SW 1271 (cell line): ENCODE results near the gene MEIOB.
A peak's percentile ranks its signal among the peaks of the same experiment; 100 is the strongest.
"Not testable (repeated sequence)": the region's sequence is repeated elsewhere in the genome, so short reads cannot be mapped to it uniquely, and the experiment has no call there.

Experiments
- DNase-seq, 2 experiments: peaks; one replicate each; lab custom pipeline; 2025; lab: John Stamatoyannopoulos, UW

The MEIOB gene

DNA sequence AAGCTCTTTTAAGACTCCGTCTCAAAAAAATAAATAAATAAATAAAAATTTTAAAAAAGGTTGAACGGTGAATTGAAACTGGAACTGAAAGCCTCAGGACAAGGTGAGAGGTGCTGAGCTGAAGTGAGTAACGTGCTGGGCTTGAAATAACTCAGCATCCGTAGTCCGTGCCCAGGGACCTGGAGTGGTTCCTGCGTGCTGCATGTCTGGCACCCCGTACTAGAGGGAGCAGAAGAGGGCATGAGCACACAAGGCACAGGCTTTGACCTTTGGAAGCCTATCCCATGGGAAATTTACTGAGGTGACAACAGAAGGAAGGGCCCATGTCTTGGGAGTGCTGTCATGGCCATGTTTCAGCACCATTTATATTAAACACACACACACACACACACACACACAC is 4.5 kb upstream of the MEIOB start:
- no peak for DNase-seq

- not testable (repeated sequence) for DNase-seq
Observed at GRCh38 chr16:1876066-1876465, 4.1 kb upstream of the MEIOB start.

- no peak for DNase-seq
Observed at GRCh38 chr16:1874854-1875253, 2.9 kb upstream of the MEIOB start.

DNA sequence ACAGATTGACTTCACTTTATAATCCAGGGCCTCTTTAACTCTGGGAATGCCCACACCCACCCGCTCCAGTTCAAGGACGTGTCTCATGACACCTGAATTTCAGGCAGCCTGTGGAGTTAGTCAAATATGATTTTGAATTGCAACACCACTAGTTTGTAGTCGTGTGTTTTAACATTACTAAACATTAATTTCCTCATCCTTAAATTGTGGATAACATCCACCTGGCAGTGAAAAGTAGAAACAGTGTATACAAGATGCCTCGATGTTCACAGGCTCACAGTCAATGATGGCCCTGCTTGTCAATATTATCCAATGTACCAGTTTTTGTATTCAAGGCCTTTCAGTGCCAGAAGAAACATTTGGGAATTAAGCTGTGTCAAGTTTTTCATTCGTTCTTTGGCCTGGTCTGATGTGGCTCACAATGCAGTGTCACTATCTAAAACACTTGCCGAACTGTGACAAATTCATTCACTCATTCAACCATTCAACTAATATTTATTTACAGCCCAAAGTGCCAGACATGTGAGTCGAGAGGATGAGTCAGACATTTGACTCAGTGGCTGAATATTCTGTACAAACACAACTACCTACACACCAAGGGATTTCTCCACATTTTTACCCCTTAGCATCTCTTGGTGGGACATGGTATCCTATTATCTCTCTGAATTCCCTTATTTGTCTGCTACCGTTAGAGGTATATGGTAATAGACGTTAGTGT is 1.4 kb downstream of the MEIOB start:
- DNase-seq = peak in 1 of 2 experiments; percentile 24

DNA sequence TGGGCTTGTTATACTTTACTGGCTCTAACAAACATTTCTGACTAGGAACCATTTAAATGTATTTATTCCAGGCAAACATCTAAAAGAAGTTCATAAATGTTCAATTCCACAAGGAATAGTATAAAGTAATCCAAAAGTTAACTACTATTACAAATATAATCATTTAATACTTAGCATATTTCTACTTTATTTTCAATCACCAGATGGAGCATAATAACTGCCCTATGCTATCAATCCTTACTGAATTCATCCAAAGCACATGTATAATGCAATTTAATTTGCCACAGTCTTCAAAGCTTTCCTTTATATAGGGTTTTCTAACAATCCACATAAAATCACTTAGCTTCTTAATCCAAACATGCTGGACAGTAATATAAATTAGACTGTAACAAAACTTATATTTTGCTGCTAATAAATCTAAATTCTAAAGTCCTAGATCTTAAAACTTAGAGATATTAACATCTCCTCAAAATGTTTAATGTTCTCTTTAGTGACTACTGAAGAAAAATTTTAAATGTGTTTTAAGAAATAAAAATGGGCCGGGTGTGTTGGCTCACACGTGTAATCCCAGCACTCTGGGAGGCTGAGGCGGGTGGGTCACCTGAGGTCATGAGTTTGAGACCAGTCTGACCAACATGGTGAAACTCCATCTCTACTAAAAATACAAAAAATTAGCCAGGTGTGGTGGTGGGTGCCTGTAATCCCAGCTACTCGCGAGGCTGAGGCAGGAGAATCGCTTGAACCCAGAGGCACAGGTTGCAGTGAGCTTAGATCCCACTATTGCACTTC is 5.9 kb downstream of the MEIOB start:
- no peak for DNase-seq

- DNase-seq = no peak
Observed at GRCh38 chr16:1863681-1864460, 8.1 kb downstream of the MEIOB start.

DNA sequence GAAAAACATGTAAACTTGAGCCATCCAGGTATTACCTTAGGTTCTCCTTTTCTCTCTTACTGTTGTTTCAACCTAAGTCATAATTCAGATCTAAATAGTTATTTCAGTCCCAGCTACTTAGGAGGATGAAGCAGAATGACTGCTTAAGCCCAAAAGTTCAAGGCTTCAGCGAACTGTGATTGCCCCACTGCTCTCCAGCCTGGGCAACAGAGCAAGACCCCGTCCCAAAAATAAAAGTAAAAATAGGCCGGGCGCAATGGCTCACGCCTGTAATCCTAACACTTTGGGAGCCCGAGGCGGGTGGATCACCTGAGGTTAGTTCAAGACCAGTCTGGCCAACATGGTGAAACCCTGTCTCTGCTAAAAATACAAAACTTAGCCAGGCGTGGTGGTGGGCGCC is 9.6 kb downstream of the MEIOB start:
- DNase-seq = no peak

GRCh38 chr16:1861730-1862129 is 10.2 kb downstream of the MEIOB start:
- DNase-seq = no peak

GRCh38 chr16:1859650-1860049 is 12.3 kb downstream of the MEIOB start:
- no peak for DNase-seq

DNA sequence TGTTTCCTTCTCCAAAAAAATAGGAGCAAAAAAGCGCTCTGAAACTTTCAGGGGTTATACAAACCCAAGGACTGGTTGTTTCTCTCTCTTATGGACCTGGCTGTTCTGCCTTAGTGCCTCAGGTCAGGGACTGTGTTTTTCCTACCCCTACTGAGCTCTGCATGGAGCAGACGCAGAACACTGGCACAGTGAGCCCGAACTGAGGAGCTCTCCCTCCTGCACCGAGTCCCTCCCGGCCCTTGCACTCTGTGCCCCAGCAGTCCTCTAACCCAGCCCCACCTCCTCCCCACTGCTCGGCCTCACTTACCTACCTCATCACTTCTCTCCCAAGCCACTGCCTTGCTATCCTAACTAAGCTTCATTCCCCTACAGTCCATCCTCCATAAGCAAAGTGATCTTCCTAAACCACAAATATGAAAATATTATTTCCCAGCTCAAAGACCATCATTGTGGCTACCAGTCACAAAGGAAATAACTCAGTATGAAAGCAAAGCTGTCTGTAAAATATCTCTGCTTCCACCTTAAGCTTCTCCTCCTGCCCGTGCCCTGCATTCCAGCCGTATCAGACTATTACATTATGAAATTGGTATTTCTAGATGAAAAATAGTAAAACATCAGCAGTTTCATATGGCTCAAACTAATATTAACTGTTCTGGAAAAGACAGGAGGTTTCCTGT is 13.6 kb downstream of the MEIOB start:
- no peak for DNase-seq

GRCh38 chr16:1857433-1858097 is 14.4 kb downstream of the MEIOB start:
- DNase-seq = no peak

GRCh38 chr16:1851793-1852192 is 20.2 kb downstream of the MEIOB start:
- no peak for DNase-seq

DNA sequence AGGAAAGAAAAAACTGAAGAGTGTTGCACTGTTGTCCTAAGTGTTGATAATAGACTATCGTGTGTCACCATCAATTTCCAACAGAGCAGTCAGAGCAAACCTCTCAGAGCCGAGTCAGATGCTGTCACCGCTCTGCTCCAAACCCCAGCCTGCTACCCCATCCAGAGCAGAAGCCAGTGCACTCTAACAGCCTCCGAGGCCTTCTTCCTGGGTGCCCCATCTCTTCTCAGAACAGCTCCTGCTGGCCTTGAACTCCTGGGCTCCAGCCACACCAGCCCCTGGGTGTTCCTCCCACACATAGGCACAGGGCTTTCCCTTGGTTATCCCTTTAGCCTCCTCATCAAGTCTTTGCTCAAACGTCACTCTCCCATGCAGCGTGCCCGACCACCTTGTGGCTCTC is 21.0 kb downstream of the MEIOB start:
- DNase-seq = no peak

GRCh38 chr16:1846416-1846815 is 25.5 kb downstream of the MEIOB start:
- DNase-seq = no peak

- no peak for DNase-seq
Observed at GRCh38 chr16:1845985-1846384, 26.0 kb downstream of the MEIOB start.

DNA sequence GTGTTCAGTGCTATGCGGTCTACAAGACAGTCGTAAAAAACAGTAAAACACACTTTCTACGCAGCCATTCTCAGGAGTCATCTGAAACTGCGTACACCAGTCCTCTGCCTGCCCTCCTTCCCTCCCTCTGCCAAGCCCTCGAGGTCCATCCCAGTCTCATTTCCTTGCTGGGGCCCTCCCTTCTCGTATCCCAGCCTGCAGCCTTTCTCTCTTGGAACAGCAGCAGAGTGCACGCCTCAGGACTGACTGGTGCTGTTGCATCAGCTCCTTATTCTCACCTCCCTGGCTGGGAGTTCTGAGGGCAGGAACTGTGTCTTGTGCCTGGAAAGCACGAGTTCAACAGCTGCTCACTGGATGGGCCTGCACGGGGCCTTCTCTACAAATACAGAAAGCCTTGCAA is 32.4 kb downstream of the MEIOB start:
- DNase-seq = no peak

- DNase-seq = no peak
Observed at GRCh38 chr16:1834096-1834495, 37.9 kb downstream of the MEIOB start.

DNA sequence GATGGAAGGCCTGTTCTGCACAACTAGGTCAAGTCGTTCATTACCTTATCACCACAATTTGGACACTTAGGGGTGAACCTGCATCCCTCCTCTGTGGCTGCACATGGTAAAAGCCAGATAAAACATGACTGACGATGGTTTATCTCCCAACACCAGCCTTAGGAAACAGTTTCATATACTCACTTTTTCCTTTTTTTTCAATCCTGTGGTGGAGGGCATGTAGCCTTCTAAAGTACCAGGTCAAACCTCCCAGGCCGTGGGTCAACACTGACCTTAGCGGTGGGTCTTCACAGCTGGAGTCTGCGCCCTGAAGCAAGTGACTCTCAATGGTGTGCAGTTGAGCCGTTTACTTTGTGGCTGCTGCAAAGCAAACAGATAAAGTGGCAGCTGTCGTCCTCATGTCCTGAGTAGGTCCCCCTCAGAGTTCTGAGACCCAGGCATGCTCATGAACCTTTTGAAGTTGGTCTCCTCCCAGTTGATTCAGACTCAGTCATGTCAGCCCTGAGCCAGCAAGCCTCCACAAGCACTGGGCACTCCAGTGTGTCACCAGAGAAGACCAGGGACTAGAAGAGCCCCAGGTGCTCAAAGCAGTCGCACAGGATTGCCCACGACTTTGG is 39.0 kb downstream of the MEIOB start:
- no peak for DNase-seq

DNA sequence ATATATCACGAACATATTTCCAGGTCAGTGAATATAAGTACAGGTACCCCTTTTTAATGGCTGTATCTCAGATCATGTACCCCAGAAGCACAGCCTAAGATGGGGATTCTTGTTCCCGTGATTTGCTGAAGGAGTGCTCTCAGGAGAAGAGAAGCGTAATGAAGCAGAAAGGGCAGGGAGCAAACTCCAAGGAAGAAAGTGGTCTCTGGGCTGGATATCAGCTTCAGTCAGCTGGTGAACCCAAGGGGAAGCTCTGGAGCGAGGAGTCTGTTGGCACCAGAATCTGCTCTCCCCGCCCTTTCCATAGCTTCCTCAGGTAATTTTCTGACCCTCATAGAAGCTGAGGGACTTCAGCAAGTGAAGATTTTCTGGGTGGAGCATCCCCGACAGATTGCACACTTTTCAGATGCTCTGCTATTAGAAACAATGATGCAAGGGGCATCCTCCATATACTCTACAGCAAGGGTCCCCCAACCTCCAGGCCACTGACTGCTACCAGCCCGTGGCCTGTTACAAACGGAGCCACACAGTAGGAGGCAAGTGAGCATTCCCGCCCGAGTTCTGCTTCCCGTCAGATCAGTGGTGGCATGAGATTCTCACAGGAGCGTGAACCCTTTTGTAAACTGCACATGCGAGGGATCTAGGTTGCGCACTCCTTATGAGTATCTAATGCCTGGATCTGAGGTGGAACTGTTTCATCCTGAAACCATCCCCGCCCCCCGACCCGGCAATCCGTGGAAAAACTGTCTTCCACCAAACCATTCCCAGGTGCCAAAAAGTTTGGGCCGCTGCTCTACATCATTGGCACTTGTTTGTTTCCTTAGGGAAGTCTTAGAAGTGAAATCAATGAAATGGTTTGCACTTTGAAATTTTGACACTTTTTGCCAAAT is 40.5 kb downstream of the MEIOB start:
- no peak for DNase-seq

- no peak for DNase-seq
Observed at GRCh38 chr16:1830213-1830612, 41.8 kb downstream of the MEIOB start.
